ENCODE data around the gene IFNGR2.
"Not testable (repeated sequence)": the region's sequence is repeated elsewhere in the genome, so short reads cannot be mapped to it uniquely, and the experiment has no call there.

IFNGR2 gene, protein sequence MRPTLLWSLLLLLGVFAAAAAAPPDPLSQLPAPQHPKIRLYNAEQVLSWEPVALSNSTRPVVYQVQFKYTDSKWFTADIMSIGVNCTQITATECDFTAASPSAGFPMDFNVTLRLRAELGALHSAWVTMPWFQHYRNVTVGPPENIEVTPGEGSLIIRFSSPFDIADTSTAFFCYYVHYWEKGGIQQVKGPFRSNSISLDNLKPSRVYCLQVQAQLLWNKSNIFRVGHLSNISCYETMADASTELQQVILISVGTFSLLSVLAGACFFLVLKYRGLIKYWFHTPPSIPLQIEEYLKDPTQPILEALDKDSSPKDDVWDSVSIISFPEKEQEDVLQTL

GRCh38 chr21:33403128-33403785, at the start of gene IFNGR2:
Gene IFNGR2 (plus strand): TSS chr21:33403413. CDS start chr21:33403544, 131 bp downstream.
- H3K4me2 ChIP-seq: peak within 1 kb of the TSS; percentile 82
- TF ChIP-seq Cebpa-rat (IDR thresholded peaks at IDR 0.05): no peak
- peaks cover 42% of the 10 kb centered on the region for H4K20me1 ChIP-seq
- H3K9me3 ChIP-seq: no peaks in the 10 kb centered on the region
- peaks cover 64% of the 10 kb centered on the region for H3K4me1 ChIP-seq
- 0 out of 2 replicates have a peak, but pooled peaks cover 4% of the 10 kb centered on the region for H3K36me3 ChIP-seq
- H3K9ac ChIP-seq: peak within 1 kb of the TSS; percentile 89
- peak within 1 kb of the TSS; percentile 93 for H3K27ac ChIP-seq
- peak within 1 kb of the TSS; percentile 97 for H3K4me3 ChIP-seq
- no peaks in the 10 kb centered on the region for H3K27me3 ChIP-seq

DNA sequence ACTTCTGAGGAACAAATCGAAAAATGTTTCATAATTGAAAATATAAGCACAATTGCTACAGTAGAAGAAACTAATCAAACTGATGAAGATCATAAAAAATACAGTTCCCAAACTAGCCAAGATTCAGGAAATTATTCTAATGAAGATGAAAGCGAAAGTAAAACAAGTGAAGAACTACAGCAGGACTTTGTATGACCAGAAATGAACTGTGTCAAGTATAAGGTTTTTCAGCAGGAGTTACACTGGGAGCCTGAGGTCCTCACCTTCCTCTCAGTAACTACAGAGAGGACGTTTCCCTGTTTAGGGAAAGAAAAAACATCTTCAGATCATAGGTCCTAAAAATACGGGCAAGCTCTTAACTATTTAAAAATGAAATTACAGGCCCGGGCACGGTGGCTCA, 47.9 kb upstream of the IFNGR2 start:
- H3K9me3 ChIP-seq: no peaks in the 10 kb centered on the region
- H3K9ac ChIP-seq: no peak overlapping the region
- no peaks in the 10 kb centered on the region for H4K20me1 ChIP-seq
- no peak for TF ChIP-seq Cebpa-rat (IDR thresholded peaks at IDR 0.05)
- no peaks in the 10 kb centered on the region for H3K27me3 ChIP-seq
- H3K27ac ChIP-seq: no peak overlapping the region
- peaks cover 5% of the 10 kb centered on the region for H3K4me1 ChIP-seq
- H3K4me3 ChIP-seq: no peak overlapping the region
- peaks cover 71% of the 10 kb centered on the region for H3K36me3 ChIP-seq
- H3K4me2 ChIP-seq: no peak overlapping the region

- Histone ChIP-seq H3K36me3 (peaks cover 64% of the 10 kb centered on the region), H3K4me3 (no peak overlapping the region), H3K27me3 (no peaks in the 10 kb centered on the region), H3K4me1 (peaks cover 11% of the 10 kb centered on the region), H3K4me2 (no peak overlapping the region), H3K27ac (no peak overlapping the region), H3K9ac (no peak overlapping the region), H4K20me1 (no peaks in the 10 kb centered on the region), H3K9me3 (no peaks in the 10 kb centered on the region)
- no peak for TF ChIP-seq Cebpa-rat (IDR thresholded peaks at IDR 0.05)
Observed at GRCh38 chr21:33355996-33356395, 47.2 kb upstream of the IFNGR2 start.

- H3K4me1 ChIP-seq: peaks cover 23% of the 10 kb centered on the region
- no peak overlapping the region for H3K4me3 ChIP-seq
- TF ChIP-seq Cebpa-rat (IDR thresholded peaks at IDR 0.05): no peak
- H3K4me2 ChIP-seq: no peak overlapping the region
- no peak overlapping the region for H3K27ac ChIP-seq
- H3K9me3 ChIP-seq: no peaks in the 10 kb centered on the region
- no peaks in the 10 kb centered on the region for H4K20me1 ChIP-seq
- peaks cover 53% of the 10 kb centered on the region for H3K36me3 ChIP-seq
- H3K9ac ChIP-seq: no peak overlapping the region
- H3K27me3 ChIP-seq: no peaks in the 10 kb centered on the region
Observed at GRCh38 chr21:33357177-33357576, 46.0 kb upstream of the IFNGR2 start.

DNA sequence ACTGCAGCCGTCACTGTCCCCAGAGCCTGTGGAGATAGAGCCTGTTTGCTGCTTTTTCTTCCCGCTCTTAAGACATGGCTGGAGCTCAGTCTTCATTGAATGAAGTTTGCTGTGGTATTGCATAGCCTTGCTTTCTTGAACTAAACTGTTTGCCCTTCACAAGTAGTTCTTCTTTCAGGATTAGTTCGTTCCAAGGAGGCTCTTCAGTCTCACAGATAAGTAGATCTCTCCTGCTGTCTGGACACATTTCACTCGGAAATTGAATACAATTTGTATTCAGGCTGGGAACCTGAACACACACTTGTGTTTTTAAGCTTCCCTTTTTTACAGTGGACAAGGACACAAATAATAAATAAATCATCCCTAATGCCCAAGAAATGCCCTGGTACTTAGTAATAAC, 43.8 kb upstream of the IFNGR2 start:
- no peak overlapping the region for H3K4me2 ChIP-seq
- H3K4me3 ChIP-seq: no peak overlapping the region
- H4K20me1 ChIP-seq: no peaks in the 10 kb centered on the region
- H3K36me3 ChIP-seq: peaks cover 34% of the 10 kb centered on the region
- H3K9ac ChIP-seq: no peak overlapping the region
- peaks cover 27% of the 10 kb centered on the region for H3K4me1 ChIP-seq
- H3K27ac ChIP-seq: no peak overlapping the region
- no peak for TF ChIP-seq Cebpa-rat (IDR thresholded peaks at IDR 0.05)
- H3K9me3 ChIP-seq: no peaks in the 10 kb centered on the region
- no peaks in the 10 kb centered on the region for H3K27me3 ChIP-seq

DNA sequence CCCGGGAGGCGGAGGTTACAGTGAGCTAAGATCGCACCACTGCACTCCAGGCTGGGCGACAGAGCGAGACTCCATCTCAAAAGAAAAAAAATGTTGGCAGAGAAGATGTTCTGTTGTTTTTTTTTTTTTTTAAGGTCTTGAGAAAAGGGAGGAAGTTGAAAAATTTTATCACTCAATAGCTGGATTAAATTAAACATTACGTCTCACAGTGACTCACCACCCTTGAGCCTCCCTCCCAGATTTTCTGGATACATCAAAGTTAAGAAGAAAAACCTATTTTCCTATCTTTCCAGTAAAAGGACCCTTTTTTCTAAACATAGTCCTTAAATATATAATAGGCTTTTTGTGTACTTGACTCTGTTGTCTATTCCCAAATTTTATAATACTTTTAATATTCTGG, 42.9 kb upstream of the IFNGR2 start:
- Histone ChIP-seq H3K4me2 (peak overlapping the region; percentile 87; the same call in 1 of the 2 replicates), H3K4me1 (peaks cover 27% of the 10 kb centered on the region), H4K20me1 (no peaks in the 10 kb centered on the region), H3K27me3 (no peaks in the 10 kb centered on the region), H3K27ac (no peak overlapping the region), H3K9me3 (no peaks in the 10 kb centered on the region), H3K4me3 (no peak overlapping the region), H3K9ac (no peak overlapping the region), H3K36me3 (peaks cover 29% of the 10 kb centered on the region)
- TF ChIP-seq Cebpa-rat (IDR thresholded peaks at IDR 0.05): no peak

GRCh38 chr21:33360881-33361602, 42.2 kb upstream of the IFNGR2 start:
- TF ChIP-seq Cebpa-rat (IDR thresholded peaks at IDR 0.05): no peak
- H3K9ac ChIP-seq: no peak overlapping the region
- no peaks in the 10 kb centered on the region for H4K20me1 ChIP-seq
- peaks cover 3% of the 10 kb centered on the region for H3K9me3 ChIP-seq
- H3K27me3 ChIP-seq: no peaks in the 10 kb centered on the region
- H3K36me3 ChIP-seq: peaks cover 21% of the 10 kb centered on the region
- no peak overlapping the region for H3K27ac ChIP-seq
- H3K4me2 ChIP-seq: peak overlapping the region; percentile 87
- peaks cover 27% of the 10 kb centered on the region for H3K4me1 ChIP-seq
- H3K4me3 ChIP-seq: peak overlapping the region; percentile 58

DNA sequence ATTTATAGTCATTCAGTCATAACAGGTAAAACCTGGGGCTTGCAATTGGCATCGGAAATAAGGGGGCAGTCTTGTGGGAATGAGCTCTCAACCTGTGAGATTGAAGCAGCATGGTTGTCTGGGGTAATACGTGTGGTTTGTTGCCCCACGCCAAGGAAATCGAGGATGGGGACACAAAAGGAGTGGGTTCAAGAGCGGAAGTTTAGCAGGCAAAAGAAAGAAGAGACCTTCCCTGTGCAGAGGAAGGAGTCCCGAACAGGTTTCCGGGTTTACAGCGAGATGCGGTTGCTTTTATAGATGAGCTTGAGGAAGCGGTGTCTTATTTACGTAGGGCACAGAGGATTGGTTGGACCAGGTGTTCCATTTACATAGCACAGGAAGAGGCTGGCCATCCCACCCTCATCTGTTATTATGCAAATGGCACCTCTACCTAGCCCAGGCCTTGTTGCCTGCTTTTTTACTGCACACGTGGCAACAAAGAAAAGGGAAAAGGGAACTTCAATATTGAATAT, 41.1 kb upstream of the IFNGR2 start:
- Histone ChIP-seq H3K4me3 (peak overlapping the region; percentile 58), H3K4me2 (peak overlapping the region; percentile 87), H3K27ac (peak overlapping the region; percentile 54; the same call in 1 of the 2 replicates), H3K9me3 (peaks cover 14% of the 10 kb centered on the region), H4K20me1 (no peaks in the 10 kb centered on the region), H3K36me3 (peaks cover 10% of the 10 kb centered on the region), H3K4me1 (peaks cover 27% of the 10 kb centered on the region), H3K27me3 (no peaks in the 10 kb centered on the region), H3K9ac (peak overlapping the region; percentile 54)
- no peak for TF ChIP-seq Cebpa-rat (IDR thresholded peaks at IDR 0.05)

GRCh38 chr21:33363911-33364609, 39.2 kb upstream of the IFNGR2 start:
- not testable (repeated sequence) for H3K36me3 ChIP-seq, H3K27ac ChIP-seq, H3K4me2 ChIP-seq, H4K20me1 ChIP-seq, H3K4me3 ChIP-seq, H3K27me3 ChIP-seq, H3K9ac ChIP-seq
- Histone ChIP-seq H3K9me3 (peaks cover 34% of the 10 kb centered on the region), H3K4me1 (peaks cover 27% of the 10 kb centered on the region)
